ENCODE data around the gene SLC25A22. TPM values are rescaled to one million over a fixed set of nuclear protein-coding genes. Genes with fewer than 3 reads are reported as not detected.
A peak's percentile ranks its signal among the peaks of the same experiment; 100 is the strongest.

Gene SLC25A22
- total RNA-seq, 2 experiments from 2014 or later, result 9.1 to 11.1 TPM

- Histone ChIP-seq H3K4me3 (ENCODE audit: low read length) (peak overlapping the region; percentile 89), H3K36me3 (ENCODE audit: insufficient read depth, low read length) (peaks cover 37% of the 10 kb centered on the region), H3K9me3 (ENCODE audit: control insufficient read depth in 1 of 2, insufficient read depth in 1 of 2, low read length in 2 of 2) (no peaks in the 10 kb centered on the region), H3K4me1 (ENCODE audit: insufficient read depth, low read length) (peaks cover 48% of the 10 kb centered on the region), H3K27me3 (ENCODE audit: control insufficient read depth in 1 of 2, insufficient read depth in 2 of 2, low read length in 2 of 2) (no peaks in the 10 kb centered on the region), H3K27ac (ENCODE audit: low read depth in 1 of 2, low read length in 2 of 2) (peak overlapping the region; percentile 69 to 91)
- ATAC-seq (ENCODE audit: poor library complexity) (peak; percentile 2), DNase-seq (no peak)
- TF ChIP-seq, protein P1, sequence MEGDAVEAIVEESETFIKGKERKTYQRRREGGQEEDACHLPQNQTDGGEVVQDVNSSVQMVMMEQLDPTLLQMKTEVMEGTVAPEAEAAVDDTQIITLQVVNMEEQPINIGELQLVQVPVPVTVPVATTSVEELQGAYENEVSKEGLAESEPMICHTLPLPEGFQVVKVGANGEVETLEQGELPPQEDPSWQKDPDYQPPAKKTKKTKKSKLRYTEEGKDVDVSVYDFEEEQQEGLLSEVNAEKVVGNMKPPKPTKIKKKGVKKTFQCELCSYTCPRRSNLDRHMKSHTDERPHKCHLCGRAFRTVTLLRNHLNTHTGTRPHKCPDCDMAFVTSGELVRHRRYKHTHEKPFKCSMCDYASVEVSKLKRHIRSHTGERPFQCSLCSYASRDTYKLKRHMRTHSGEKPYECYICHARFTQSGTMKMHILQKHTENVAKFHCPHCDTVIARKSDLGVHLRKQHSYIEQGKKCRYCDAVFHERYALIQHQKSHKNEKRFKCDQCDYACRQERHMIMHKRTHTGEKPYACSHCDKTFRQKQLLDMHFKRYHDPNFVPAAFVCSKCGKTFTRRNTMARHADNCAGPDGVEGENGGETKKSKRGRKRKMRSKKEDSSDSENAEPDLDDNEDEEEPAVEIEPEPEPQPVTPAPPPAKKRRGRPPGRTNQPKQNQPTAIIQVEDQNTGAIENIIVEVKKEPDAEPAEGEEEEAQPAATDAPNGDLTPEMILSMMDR (IDR thresholded peaks at IDR 0.05), result no peak
- peaks cover 16% of the 10 kb centered on the region for H3K4me1 Mint-ChIP-seq (ENCODE audit: low read depth)
- H3K27me3 Mint-ChIP-seq, result no peaks in the 10 kb centered on the region
- H3K36me3 Mint-ChIP-seq (ENCODE audit: low read depth), result peaks cover 6% of the 10 kb centered on the region
- ChIA-PET POLR2A (interaction anchor here (0.9 to 3.2 kb wide), 8 partner anchors 12 to 590 kb away, joined by 3 to 24 read pairs (median 4); partner anchors contain the start of genes BET1L, PNPLA2, RIC8A and RPLP2), CTCF (interaction anchor here (1.1 kb wide), 1 partner anchor 50 kb away, joined by 4 read pairs; the partner anchor contains the start of gene TALDO1)
- intact Hi-C loops (cut with DNase I, micrococcal nuclease), result loop anchor here (1.0 to 5.0 kb wide), 6 partner anchors 13 to 289 kb away; partner anchors contain the start of genes DEAF1 (in 2 of the 2), TALDO1 (in 2 of the 2), TMEM80 (in 2 of the 2) and GATD1 (in 1 of the 2)
- peak overlapping the region; percentile 92 for H3K4me3 Mint-ChIP-seq
- H3K27ac Mint-ChIP-seq, result peak overlapping the region; percentile 91
- no peaks in the 10 kb centered on the region for H3K9me3 Mint-ChIP-seq
Observed at GRCh38 chr11:796565-797295, 1.4 kb downstream of the SLC25A22 start.

DNA sequence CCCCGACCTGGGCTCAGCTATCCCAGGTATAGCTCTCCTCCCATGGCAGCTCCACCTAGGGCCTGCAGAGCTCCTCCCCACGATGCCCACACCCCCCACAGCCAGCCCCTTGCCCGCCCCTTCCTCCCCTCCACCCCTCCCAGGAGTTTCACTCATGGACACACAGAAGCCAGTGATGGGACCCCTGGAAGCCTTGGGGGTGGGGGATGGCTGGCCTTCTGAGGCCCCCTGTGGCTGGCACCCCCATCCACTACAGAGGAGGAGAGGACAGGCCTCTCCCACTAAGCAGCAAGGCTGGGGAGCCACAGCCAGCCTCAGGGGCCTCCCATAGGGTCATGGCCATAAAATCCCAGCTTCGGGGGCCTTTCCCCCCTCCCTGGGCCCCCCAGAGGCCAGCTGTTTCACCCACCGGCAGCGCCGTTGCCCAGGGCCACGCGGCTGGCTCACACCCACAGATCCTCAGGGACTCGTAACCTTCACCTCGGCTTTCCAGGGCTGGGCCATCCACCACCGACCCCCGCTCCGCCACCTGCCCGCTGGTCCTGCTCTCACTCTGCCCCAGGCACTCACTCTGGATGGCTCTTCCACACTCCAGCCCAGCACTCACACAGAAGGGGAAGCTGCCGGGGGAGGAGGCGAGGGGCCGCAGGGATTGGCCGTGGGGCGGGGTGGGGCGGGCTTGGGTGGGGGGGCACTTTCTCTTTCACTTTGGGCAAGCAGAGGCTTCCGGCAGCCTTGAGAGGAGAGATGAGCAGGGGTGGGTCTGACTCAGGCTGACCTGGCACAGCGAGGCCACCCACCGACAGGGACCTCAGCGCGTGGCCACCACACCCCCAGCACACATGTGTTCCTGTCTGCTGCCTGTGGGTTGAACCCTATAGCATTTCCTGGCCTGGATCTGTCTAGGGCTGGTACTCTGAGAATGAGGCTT lies 2.2 kb downstream of the SLC25A22 start:
- Mint-ChIP-seq H3K27ac (peak overlapping the region; percentile 91), H3K4me3 (peak overlapping the region; percentile 92), H3K36me3 (ENCODE audit: low read depth) (peaks cover 10% of the 10 kb centered on the region), H3K9me3 (no peaks in the 10 kb centered on the region), H3K4me1 (ENCODE audit: low read depth) (peaks cover 16% of the 10 kb centered on the region), H3K27me3 (no peaks in the 10 kb centered on the region)
- DNase-seq (peak; percentile 54 to 91 (median 70)), ATAC-seq (ENCODE audit: poor library complexity) (peak; percentile 52)
- Histone ChIP-seq H3K27me3 (ENCODE audit: control insufficient read depth in 1 of 2, insufficient read depth in 2 of 2, low read length in 2 of 2) (no peaks in the 10 kb centered on the region), H3K36me3 (ENCODE audit: insufficient read depth, low read length) (peaks cover 38% of the 10 kb centered on the region), H3K9me3 (ENCODE audit: control insufficient read depth in 1 of 2, insufficient read depth in 1 of 2, low read length in 2 of 2) (no peaks in the 10 kb centered on the region), H3K27ac (ENCODE audit: low read depth in 1 of 2, low read length in 2 of 2) (peak overlapping the region; percentile 69 to 91), H3K4me3 (ENCODE audit: low read length) (peak overlapping the region; percentile 89), H3K4me1 (ENCODE audit: insufficient read depth, low read length) (peaks cover 48% of the 10 kb centered on the region)
- TF ChIP-seq, protein P1 (IDR thresholded peaks at IDR 0.05), result no peak
- intact Hi-C loops (cut with DNase I, micrococcal nuclease), result loop anchor here (2.0 to 5.0 kb wide), 6 partner anchors 17 to 289 kb away; partner anchors contain the start of genes DEAF1 (in 2 of the 2), TALDO1 (in 2 of the 2), TMEM80 (in 2 of the 2) and GATD1 (in 1 of the 2)
- ChIA-PET POLR2A (interaction anchor here (0.6 to 3.2 kb wide), 8 partner anchors 10 to 35 kb away, joined by 3 to 24 read pairs (median 4); partner anchors contain the start of genes PNPLA2 and RPLP2), CTCF (interaction anchor here (1.1 kb wide), 1 partner anchor 49 kb away, joined by 4 read pairs; the partner anchor contains the start of gene TALDO1)
